ENCODE data around the gene RAB11FIP2. TPM values are rescaled to one million over a fixed set of nuclear protein-coding genes. Genes with fewer than 3 reads are reported as not detected.

RAB11FIP2 gene
- total RNA-seq, 1 donor: 62.8 TPM

DNA sequence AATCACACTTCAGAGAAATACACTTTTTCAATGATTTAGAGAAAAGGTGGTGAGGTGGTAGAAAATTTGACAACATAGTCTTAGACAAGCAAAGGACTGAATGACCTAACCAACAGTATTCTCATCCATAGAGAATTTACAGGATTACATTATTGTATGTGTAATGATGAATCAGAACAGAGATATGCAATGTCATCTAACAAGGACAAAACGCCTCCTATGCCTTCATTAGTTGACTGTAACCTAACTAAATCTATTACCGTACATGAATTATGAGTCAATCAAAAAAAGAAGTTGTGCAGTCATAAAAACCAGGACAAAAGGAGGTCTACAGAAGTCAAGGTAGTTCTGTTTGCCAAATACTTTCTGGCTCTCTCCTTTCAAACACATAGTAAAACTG, 66.5 kb downstream of the RAB11FIP2 start:
- Histone ChIP-seq H3K4me3 (ENCODE audit: low read length) (no peak overlapping the region), H3K27me3 (ENCODE audit: insufficient read depth, low read length) (no peaks in the 10 kb centered on the region), H3K9me3 (ENCODE audit: low read depth, low read length) (no peaks in the 10 kb centered on the region)

DNA sequence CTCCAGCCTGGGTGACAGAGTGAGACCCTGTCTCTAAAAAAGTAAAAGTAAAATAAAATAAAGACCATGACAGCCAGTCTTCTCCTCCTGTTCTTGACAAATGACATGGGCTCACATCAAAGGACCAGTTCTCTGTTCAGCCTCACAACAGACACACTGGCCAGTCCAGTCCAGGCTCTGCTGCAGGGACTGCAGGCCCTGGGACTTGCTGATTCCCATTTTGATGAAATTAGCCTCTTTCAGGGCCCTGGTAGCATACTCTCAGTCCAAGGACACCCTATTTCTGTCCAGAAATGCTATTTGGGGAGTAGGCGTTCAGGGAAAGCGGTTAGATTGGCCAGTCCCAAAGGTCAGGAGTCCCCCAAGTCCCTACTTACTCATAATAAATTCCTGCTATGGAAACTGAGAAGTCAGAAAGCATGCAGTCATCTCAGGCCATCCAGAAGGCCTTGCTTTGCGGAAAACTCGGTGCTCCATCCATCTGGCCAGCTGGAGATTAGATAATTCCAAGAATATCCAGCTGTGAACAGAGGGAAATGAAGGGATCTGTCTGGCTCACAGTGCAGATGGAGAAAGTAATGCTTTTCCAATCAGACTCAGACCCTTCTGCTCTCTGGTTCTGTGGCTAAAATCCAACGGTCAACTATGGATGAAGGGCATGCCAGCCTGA, 74.4 kb downstream of the RAB11FIP2 start:
- no peaks in the 10 kb centered on the region for H3K9me3 ChIP-seq (ENCODE audit: low read depth, low read length)
- peaks cover 4% of the 10 kb centered on the region for H3K27me3 ChIP-seq (ENCODE audit: insufficient read depth, low read length)
- no peaks in the 10 kb centered on the region for H3K4me1 ChIP-seq (ENCODE audit: insufficient read depth, low read length)
- no peak overlapping the region for H3K4me3 ChIP-seq (ENCODE audit: low read length)

More for the DNA sequence above, 66.5 kb downstream of the RAB11FIP2 start:
- H3K4me1 ChIP-seq (ENCODE audit: insufficient read depth, low read length): no peaks in the 10 kb centered on the region

DNA sequence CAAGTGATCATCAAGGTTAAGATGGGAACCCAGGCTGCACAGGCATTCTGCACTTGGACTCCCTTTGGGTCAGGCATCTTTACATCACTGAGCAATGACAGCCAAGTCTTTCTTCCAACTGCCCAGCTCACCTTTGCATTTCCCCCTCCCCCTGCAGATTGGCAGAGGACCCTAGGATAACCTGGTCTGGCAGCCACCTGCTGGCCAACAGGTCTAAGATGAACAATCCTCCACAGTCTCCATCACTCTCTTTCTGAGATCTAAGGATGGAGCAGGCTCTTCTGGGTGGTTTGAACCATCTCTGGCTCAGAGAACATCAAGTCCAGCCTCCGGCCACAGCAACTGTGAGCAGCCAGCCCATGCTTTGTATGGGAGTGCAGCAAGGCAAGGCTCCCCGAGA, 75.8 kb downstream of the RAB11FIP2 start:
- no peaks in the 10 kb centered on the region for H3K9me3 ChIP-seq (ENCODE audit: low read depth, low read length)
- H3K27me3 ChIP-seq (ENCODE audit: insufficient read depth, low read length): peaks cover 7% of the 10 kb centered on the region
- no peaks in the 10 kb centered on the region for H3K4me1 ChIP-seq (ENCODE audit: insufficient read depth, low read length)
- H3K4me3 ChIP-seq (ENCODE audit: low read length): no peak overlapping the region

DNA sequence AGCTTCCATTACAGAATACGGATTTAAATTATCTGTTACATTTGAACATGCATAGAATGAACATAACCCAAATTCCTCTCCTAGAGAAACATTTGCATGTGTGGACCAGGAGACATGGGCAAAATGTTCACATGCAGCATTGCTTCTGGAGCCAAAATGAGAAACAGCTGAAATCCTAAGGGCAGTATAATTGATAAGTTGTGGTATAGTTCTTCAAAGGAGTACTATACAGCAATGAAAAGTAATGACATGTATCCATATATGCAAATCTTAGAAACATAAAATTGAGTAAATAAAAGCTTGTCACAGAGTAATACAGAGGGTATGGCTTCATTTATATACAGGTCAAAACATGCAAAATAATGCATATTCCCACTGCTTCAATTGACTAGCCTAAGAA, 77.1 kb downstream of the RAB11FIP2 start:
- H3K4me1 ChIP-seq (ENCODE audit: insufficient read depth, low read length): no peaks in the 10 kb centered on the region
- peaks cover 8% of the 10 kb centered on the region for H3K27me3 ChIP-seq (ENCODE audit: insufficient read depth, low read length)
- no peaks in the 10 kb centered on the region for H3K9me3 ChIP-seq (ENCODE audit: low read depth, low read length)
- H3K4me3 ChIP-seq (ENCODE audit: low read length): no peak overlapping the region

DNA sequence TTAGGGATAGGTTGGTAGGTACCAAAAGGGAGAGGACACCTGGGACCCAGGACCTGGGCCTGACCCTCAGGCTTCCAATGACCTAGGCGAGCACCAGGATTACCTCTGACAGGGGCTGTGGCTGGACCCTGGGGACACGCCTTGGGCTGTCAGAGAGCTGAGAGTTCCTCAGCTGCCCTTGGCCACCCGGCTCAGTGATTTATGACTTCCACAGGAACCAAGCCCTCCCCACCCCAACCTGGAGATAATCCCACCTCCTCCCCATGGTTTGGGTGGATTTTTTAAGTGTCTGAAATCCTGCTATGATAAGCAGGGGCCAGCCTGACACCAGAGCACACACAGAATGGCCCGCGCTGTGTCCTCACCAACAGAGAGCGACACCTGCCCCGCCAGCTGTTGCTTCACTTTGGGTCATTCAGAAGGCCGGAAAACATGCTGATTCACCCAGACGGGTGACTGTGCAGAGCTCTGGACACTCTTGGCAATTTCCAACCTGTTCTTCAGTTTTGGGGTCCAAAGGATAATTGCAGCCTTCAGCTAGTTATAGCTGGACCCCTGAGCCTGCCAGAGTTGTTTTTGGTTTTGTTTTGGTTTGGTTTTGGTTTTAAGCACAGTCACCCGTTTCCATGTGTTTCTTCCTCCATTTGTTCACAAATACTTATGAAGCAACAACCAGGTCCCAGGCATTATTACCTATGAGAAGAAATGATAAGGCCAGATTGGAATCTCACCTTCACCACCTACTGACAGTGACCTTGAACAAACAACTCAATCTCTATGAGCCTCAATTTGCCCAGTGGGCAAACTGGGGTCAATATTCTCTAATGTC, 78.2 kb downstream of the RAB11FIP2 start:
- Histone ChIP-seq H3K27me3 (ENCODE audit: insufficient read depth, low read length) (peaks cover 8% of the 10 kb centered on the region), H3K4me3 (ENCODE audit: low read length) (no peak overlapping the region), H3K4me1 (ENCODE audit: insufficient read depth, low read length) (no peaks in the 10 kb centered on the region)

DNA sequence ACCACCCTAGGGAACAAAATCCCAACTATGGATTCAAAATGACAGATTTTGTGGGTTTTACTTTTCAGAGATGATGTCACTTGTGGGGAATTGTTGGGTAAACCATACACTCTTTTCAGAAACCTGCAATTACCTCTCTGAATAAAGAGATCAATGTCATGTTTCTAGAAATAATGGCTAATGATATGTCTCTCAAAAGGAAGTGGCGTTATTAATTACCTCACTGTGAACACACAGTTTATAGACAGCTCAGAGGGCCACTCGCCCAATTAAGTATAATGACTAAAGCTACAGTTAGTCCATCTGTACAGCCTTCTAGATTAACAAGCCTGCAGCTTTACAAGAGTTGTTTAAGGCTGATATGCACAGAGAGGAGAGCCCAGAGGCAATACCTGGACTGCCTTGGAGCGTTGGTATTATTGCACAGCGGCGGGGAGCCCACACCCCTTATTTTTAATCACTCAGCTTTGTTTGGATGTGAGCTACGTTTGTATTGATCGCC, 79.5 kb downstream of the RAB11FIP2 start:
- Histone ChIP-seq H3K4me1 (ENCODE audit: insufficient read depth, low read length) (no peaks in the 10 kb centered on the region), H3K27me3 (ENCODE audit: insufficient read depth, low read length) (peaks cover 8% of the 10 kb centered on the region), H3K9me3 (ENCODE audit: low read depth, low read length) (no peaks in the 10 kb centered on the region), H3K4me3 (ENCODE audit: low read length) (no peak overlapping the region)

More for the DNA sequence above, 78.2 kb downstream of the RAB11FIP2 start:
- no peaks in the 10 kb centered on the region for H3K9me3 ChIP-seq (ENCODE audit: low read depth, low read length)

DNA sequence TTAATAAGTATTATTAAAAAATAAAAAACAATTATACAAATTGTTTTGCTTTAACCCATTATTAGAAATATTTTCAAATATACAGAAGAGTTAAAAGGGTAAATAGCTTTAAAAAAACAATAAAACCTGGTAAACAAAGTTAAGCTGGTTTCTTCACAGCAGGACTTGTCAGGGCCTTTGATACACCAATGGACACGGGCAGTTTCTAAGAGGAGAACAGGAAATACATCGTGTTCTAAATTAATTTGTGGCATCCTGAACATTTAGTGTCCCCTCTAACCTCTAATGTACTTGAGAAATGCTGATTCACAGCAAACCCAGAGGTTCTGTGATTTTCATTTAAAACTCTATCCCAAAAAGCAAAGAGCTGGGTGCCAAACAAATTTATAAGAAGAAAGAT, 80.8 kb downstream of the RAB11FIP2 start:
- H3K4me3 ChIP-seq (ENCODE audit: low read length): no peak overlapping the region
- H3K4me1 ChIP-seq (ENCODE audit: insufficient read depth, low read length): no peaks in the 10 kb centered on the region
- no peaks in the 10 kb centered on the region for H3K9me3 ChIP-seq (ENCODE audit: low read depth, low read length)
- peaks cover 8% of the 10 kb centered on the region for H3K27me3 ChIP-seq (ENCODE audit: insufficient read depth, low read length)

DNA sequence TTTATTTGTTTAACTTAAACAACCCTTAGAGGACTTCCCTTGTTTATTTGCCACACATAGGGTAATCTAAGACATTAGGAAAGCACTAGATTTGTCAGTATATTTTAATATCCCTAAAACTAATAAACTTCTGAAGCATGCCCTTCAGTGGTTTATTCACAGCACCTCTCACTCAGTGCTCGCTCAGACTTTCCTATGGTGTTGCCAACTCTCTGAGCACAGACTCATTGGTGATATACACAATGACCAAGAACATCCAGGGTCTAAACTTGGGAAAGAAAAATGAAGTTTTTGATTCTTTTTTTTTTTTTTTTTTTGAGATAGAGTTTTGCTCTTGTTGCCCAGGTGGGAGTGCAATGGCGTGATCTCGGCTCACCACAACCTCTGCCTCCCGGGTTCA, 82.2 kb downstream of the RAB11FIP2 start:
- Histone ChIP-seq H3K27me3 (ENCODE audit: insufficient read depth, low read length) (peaks cover 5% of the 10 kb centered on the region), H3K9me3 (ENCODE audit: low read depth, low read length) (no peaks in the 10 kb centered on the region), H3K4me3 (ENCODE audit: low read length) (no peak overlapping the region), H3K4me1 (ENCODE audit: insufficient read depth, low read length) (no peaks in the 10 kb centered on the region)

DNA sequence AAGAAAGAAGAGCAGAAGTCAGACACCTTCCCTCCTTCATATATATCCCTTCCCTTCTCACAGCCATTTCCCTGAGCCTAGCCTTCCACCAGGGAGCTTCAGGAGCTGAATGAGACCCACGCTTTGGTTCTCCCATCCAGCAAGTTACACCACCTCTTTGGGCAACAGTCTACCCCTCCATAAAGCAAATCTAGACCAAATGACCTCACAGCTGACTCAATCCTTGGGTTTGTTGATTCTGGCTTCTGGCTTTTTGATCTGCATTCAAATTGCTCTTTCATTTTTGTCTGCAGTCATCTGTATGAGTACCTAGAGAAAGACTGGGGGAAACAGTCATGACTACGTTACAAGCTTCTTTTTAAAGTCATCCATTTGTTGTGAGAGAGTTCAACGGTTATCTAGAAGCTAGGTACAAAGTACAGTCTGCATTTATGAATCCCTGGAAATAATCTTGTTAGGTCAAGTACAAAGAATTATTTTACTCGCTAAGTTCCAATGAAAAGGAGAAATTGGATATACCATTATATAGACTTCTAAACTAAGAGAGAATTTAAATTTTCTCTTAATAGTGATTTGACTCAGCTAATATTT, 86.3 kb downstream of the RAB11FIP2 start:
- no peak overlapping the region for H3K4me3 ChIP-seq (ENCODE audit: low read length)
- H3K27me3 ChIP-seq (ENCODE audit: insufficient read depth, low read length): no peaks in the 10 kb centered on the region
- H3K4me1 ChIP-seq (ENCODE audit: insufficient read depth, low read length): no peaks in the 10 kb centered on the region
- H3K9me3 ChIP-seq (ENCODE audit: low read depth, low read length): no peaks in the 10 kb centered on the region

DNA sequence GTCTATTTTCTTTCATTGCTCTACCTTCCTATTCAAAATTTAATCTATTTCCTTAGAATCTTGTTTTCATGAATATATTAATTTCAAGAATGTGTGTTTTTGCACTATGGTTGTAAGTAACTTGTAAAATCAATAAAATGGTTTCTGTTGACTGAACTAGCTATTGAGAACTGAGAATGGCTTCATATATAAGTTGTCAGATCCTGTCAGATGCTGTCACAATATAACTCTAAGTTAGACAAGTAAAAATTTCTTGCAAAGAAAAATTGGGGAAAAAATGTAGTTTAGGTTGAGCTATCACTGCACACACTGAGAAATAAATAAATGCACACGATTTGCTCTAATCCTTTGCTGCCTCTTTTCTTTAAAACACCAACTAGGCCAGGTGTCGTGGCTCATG, 89.8 kb downstream of the RAB11FIP2 start:
- no peaks in the 10 kb centered on the region for H3K4me1 ChIP-seq (ENCODE audit: insufficient read depth, low read length)
- no peaks in the 10 kb centered on the region for H3K9me3 ChIP-seq (ENCODE audit: low read depth, low read length)
- H3K27me3 ChIP-seq (ENCODE audit: insufficient read depth, low read length): no peaks in the 10 kb centered on the region
- H3K4me3 ChIP-seq (ENCODE audit: low read length): no peak overlapping the region

DNA sequence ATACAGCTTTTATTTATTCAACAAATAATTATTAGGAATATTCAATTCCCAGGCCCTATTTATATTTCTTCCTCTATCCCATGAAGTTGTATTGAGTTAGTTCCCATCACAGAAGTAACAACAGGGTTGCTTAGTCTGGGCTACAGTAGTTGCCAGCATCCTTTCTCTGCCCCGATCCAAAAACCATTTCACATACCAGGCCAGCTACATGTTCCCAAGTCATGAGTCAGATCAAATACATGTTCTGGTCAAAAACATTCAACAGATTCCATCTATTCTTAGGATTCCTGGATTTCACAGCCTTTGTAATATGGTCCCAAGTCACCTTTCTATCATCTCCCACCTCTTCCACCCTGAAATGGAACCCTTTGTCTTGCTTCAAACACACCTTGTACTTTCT, 91.6 kb downstream of the RAB11FIP2 start:
- Histone ChIP-seq H3K9me3 (ENCODE audit: low read depth, low read length) (no peaks in the 10 kb centered on the region), H3K27me3 (ENCODE audit: insufficient read depth, low read length) (no peaks in the 10 kb centered on the region), H3K4me3 (ENCODE audit: low read length) (no peak overlapping the region), H3K4me1 (ENCODE audit: insufficient read depth, low read length) (no peaks in the 10 kb centered on the region)

Data from mononuclear cell (primary cell).